GM12801 (cell line): ENCODE results near the gene ZFYVE28.

Experiments used
- CTCF ChIP-seq: IDR thresholded peaks from one replicate; pipeline ENCODE4 v1.5.1; 2011; ENCODE audit warnings: control low read depth; ENCODE audit not compliant: insufficient read length; ENCODE audit errors: extremely low read depth

Gene ZFYVE28

DNA sequence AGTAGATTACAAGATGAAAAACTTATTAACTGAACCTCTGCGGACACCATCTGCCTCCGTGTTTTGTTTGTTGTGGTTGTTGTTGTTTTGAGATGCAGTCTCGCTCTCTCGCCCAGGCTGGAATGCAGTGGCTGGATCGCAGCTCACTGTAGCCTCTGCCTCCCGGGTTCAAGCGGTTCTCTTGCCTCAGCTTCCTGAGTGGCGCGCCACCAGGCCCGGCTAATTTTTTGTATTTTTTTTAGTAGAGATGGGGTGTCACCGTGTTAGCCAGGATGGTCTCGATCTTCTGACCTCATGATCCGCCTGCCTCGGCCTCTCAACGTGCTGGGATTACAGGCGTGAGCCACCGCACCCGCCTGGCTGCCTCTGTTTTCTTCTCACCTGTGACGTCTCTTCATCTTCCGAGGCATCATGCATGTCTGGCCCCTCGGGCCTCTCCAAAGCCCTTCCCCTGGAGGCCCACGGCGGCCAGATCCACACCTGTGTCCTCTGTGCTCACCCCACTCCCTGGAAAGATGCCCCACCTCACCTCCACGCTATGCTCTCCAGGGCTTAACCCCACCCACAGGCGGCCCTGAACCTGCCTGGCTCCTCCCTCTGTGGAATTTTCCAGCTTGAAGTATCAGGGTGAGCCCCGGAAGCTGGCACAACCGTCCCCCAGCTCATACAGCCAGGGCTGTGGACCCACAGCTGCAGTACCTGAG lies 79.5 kb downstream of the ZFYVE28 start:
- no peak for TF ChIP-seq CTCF

DNA sequence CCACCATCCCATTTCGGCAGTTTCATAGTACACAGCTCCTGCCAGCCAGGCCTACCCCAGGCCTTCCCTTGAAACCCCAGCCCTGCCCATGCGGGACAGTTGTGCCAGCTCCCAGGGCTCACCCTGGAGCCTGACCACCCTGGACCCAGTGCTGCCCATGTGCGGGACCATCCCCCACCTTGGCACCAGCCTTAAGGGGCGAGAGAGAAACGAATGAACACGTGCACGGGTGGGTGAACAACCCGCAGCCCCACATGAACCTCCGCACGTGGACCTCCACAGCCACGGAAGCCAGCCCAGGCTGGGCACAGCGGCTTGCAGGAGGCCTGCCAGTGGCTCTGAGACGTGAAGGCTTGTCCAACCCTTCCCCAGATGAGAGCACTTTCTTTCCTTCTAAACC lies 80.5 kb downstream of the ZFYVE28 start:
- TF ChIP-seq CTCF = no peak

DNA sequence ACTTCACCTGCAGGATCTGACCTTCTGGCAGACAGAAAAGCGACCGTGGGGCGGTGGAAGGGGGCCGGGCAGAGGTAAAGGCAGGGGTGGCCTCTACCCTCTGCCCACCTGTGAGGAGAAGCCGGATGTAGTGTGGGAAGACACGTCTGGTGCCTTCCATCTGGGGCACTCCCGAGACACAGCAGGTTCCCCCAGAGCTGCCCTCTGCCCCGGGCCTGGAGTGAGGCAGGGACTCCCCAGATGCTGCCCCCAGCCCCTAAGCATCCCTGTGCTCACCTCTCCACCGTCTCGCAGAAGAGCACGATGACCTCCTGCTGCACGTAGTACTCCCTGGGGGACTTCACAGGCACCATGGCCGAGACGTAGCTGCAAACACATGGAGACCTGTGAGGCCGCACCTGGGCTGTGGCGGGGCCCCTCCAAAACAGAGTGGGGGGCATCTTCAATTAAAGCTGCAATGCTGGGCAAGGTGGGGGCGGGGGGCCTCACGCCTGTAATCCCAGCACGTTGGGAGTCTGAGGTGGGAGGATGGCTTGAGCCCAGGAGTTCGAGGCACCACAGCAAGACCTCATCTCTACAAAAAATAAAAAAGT lies 81.2 kb downstream of the ZFYVE28 start:
- TF ChIP-seq CTCF = no peak

- TF ChIP-seq CTCF = no peak
Measured at GRCh38 chr4:2336659-2337058, 81.8 kb downstream of the ZFYVE28 start.

DNA sequence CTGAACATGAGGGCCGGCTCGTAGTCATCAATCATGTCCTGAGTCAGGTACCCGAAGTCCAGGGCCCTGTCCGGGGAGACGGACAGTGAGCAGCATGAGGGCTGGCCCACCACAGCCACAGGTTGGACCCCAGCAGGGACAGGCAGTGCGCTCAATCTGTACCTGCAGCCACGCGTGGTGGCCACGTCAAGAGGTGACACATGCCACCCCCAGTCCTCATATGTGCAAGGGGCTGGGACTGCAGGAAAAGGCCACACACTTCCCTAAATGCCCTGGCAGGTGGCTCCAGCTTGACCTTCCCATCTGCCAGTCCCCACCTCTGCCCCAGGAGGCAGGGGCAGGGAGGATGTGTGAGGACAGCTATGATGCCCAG lies 82.7 kb downstream of the ZFYVE28 start:
- no peak for TF ChIP-seq CTCF

DNA sequence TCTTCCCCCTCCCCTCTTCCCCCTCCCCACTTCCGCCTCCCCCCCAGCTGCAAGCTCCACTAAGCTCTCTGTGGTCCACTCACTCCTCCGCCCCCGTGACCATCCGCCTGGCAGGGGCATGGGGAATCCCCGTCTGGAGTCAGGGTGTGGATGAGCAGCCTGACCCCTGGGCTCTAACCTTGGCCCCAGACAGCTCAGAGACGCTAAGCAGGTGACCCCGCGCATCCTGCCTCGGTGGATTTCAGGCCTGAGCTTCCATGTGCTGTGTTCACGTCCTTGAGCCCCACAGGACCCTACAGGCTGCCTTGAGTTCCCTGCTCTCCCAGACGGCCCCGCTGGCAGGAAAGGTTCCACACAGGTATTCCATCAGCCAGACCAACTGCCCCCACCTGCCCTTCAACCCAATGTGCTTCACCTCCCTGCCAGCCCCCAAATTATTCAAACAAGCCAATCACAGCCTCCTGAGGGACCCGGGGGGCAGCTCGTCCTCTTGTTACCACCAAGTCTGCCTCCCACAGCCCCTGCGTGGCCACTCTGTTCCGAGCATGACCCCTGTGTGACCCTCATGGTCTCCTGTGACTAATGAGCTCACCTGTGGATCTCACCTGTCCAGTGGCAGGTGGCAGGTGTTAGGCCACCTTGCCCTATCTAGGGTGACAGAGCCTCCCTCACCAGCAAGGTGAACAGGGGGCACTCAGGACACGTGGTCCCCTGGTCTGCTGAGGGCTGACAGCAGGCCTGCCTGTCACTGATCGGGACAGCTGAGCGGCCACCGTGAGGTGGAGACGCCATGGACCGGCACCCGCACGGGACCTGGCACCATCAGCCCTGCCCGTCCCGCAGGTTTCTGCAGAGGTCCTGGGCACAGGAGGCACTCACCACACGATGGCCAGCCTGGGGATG lies 83.4 kb downstream of the ZFYVE28 start:
- TF ChIP-seq CTCF = no peak

GRCh38 chr4:2333916-2334644 lies 84.4 kb downstream of the ZFYVE28 start:
- no peak for TF ChIP-seq CTCF
